HG03095 (cell line): ENCODE data around the gene PEX26.

ENCODE experiments used
- ATAC-seq: cut with Tn5 transposase; IDR thresholded peaks from one replicate; pipeline ENCODE4 v1.9.1; 2021; ENCODE audit warnings: moderate library complexity; ENCODE audit not compliant: unreplicated experiment

Gene PEX26

DNA sequence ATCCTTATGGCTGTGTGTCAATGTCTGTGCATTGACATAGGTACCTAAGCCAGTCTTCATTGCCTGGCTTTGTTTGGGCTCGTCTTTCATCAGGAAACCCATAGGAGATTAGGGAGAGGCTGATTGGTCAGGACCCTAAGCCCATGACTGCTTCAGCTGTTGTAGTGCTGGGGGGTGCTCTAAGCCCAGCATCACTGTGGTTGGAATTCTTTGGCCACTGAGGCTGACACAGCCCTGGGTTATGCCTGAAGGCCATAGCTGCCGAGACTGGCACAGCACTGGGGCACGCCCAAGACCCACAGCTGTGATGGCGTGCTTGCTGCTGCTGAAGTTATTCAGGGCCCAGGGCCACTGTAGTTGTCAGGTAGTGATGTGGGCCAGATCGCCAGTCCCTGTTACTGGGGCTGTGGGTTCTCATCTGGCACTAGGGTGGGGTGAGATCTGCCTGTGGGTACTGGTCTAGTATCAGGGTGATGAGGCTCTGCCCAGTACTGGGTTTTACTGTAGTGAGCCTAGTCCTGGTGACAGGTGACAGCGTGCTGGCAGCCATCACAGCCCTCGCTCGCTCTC is 77.1 kb downstream of the PEX26 start:
- ATAC-seq = no peak
